GM19238 (cell line): ENCODE data around the gene EHF.
A peak's percentile ranks its signal among the peaks of the same experiment; 100 is the strongest.
"Not testable (repeated sequence)": the region's sequence is repeated elsewhere in the genome, so short reads cannot be mapped to it uniquely, and the experiment has no call there.

Source experiments
- DNase-seq: peaks from one replicate; pipeline ENCODE4 v3.0.0; 2011; ENCODE audit warnings: low spot score; ENCODE audit not compliant: insufficient read length

EHF gene

DNA sequence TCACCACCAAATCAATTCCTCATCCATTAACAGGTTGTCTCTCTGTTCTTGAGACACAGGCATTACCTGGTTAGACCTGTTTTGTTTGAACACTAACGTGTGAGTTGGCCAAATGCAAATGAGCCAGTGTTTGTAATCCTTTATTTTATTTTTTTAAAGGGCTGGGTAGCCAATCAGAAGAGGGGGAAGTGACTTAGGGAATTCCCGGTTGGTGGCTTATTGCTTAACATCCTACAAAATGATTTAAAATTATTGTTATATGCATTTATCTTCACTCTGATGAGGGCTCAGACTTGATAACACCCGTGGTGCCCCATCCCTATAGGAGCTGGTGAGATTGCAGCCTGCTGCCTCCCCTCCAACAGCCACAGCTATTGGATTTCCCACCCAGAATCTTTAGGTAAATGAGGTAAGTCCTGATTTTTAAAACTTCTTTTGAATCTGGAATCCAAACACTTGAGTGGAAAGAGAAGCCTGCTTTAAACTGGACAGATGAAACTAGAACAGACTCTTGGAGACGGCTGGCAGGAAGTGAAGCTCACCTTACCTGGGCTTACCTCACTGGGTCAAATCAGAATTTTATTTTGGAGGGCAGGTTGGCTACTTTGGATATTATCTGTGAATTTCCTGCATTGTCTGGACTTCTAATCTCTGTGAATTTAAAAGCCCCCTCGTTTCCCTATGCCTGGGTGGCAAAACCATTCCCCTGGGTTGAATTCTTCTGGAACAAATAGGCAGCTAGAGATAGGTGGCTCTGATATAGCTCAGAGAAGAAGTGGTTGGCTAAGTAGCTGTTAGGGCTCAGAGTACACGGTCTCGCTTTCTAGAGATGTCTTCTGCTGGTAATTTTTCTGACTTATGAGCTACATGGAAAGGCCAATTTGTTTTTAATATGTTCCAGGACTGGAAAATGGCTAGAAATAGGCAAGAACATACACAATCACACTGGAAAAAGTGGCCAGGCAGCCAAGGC, at the start of gene EHF:
TSS of gene EHF (plus strand) at position 274 of the 973 bp plus-strand sequence. CDS start 21,538 bp downstream, outside the sequence.
- DNase-seq: no peak

DNA sequence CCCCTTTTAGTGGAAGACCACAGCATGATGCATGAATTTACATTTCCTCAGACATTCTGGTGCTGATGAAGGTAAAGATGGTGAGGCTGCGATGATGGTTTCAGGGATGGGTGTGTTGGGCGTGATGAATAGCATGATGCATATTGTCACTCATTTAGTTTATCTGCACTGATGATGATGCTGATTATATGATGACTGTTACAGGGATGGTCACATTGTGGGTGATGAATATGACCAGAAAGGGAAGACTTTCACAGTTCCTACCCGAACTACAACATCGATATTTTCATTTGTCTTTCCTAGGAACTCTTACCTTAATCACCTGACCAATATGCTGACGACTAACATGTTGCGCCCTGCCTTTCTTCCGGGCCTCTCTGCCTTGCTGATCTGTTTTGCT, 47.4 kb upstream of the EHF start:
- no peak for DNase-seq

DNA sequence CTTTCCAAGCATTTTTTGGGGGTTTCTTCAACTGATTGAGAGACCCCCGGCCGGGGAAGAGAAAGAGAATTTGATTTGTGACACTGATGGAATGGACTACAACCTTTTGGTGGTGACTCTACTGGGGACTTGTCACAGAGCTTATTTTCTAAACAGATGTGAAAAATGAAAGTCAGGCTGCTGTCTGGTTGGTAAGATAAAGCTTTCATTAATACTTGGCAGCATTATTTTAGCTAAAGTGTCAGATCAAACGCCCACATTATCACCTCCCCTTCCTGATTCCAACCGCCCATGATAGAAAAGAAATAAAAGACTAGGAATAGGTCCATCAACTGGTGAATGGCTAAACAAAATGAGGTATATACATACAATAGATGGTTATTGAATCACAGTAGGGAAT, 45.6 kb upstream of the EHF start:
- no peak for DNase-seq

DNA sequence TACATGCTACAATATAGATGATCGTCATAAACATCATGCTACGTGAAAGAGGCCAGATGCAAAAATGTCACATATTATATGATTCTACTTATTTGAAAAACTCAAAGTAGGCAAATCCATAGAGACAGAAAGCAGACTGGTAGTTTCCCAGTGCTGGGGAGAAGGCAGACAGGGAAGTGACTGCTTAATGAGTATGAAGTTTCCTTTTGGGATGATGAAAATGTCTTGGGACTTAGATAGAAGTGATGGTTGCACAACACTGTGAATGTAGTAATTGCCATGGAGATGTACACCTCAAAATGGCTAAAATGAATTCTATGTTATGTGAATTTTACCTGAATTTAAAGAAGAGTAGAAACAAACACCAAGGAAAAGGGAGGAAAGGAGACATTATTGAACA, 45.2 kb upstream of the EHF start:
- DNase-seq: no peak

DNA sequence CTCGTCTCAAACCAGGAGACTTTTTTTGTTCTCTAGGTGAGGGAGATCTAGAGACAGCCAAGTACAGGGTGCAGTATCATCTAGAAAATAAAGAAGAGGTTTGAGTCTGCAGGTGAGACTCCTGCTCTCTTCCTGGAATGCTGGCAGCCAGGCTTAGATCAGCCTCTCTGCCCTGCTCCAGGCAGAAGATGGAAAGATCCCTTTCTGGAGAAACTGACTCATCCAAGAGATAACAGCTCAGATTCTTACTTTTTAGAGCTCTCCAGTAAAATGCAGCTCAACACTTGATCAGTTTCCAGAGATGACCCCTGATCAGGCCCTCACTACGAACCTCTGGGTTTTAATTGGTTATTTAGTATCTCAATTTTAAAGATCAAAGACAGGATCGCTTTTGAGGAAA, 44.6 kb upstream of the EHF start:
- DNase-seq: no peak

DNA sequence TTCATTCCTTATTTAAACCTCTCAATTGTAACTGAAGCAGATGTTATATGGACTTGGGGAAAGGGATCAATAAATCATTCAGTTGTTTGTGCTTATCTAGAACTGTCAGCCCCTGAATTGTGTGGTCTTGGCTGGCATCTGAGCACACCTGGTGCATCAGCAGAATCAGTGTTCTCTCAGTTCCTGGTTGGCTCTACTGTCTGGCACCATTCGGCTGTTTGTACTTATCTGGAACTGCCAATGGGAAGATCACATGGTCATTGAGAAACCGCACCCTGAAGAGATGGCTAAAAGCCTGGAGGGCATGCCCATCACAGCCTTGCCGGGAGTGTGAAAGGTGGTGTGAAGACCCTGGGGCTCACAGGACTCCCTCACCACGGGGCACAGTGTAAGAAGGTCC, 37.1 kb upstream of the EHF start:
- no peak for DNase-seq

DNA sequence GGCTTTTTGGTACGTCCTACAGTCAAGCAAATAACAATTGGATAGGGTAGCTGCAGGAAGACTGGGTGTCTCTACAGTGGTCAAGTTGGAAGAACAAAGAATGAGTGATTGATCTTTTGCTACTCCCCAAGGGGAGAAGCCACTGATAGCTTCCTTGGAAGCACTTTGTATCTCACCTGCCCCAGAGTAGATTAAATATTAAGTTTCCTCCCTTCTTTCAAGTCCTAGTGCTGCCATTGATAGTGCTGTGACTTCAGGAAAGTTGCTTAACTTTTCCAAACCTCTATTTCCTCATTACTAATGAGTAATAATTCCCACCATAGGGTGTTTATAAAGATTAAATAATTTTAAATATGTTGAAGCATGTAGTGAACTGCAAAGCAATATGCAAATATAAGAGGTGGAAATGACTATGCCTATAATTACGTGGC, 35.6 kb upstream of the EHF start:
- DNase-seq: no peak

DNA sequence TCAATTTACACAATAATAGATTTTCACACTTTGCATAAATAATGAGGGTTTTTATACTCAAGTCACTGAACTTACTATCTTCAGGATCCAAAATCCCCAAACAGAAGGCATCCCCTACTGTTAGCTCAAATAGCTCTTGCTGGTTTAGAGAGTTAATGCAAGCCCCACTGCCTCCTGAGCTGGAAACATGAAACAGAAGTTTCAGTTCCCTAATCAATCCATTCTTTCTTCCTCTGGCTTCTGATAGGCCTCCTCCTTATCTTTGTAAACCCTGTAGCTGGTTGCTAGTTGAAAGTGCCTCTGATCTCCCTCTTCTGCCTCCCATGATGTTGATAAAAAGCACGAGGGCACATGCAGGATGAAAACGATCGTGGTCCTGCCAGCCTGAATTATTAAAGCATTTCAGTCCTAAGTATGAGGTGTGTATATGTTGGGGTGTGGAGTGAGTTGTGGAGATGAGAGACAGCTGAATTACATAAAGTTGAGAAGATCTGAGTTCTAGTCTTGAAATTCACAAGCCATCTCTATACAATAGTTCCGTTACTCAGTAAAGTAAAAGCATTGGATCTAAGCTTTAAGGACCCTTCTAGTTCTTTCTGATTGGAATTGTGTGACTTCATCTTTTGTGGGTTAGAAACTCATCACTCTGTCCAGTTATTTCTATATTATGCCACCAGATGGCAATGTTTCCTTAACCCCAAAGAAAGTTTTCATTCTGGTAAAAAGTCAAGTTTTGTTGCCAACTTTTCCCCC, 35.0 kb upstream of the EHF start:
- peak; percentile 23 for DNase-seq

DNA sequence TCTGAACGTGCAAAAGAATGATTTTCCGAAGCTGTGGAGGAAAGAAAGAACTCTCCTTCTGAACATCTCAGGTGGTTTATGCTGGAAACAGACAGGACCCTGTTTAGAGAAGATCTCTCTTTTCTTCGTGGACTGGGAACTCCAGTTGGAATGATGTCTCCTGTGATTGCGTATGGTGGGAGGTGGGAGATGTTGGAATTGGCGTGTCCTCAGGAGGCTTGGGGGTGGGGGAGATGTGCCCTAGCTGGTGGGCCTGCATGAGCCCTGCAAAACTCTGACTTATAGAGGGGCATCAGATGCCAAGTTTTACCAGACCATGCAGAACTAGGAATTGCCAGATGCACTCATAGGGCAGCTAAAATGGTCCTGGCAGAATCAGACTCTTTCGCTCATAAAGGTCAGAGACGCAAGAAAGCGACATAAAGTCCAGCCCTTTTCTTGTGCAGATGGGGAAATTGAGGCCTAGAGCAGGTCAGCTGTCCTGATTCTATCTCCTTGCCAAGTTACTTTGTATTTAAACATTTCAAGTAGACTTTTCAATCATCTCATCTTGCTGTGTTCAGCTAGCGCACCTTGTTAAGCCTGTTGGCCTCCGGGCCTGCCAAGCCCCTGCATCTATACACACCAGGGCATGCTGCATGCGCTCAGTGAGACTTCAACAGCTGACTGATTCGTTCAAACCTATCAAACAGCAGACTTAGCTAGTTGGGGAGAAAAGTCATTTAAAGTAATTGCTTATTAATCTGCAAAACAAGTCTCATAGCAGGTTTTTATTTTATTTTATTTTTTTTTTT, 34.2 kb upstream of the EHF start:
- DNase-seq: no peak

DNA sequence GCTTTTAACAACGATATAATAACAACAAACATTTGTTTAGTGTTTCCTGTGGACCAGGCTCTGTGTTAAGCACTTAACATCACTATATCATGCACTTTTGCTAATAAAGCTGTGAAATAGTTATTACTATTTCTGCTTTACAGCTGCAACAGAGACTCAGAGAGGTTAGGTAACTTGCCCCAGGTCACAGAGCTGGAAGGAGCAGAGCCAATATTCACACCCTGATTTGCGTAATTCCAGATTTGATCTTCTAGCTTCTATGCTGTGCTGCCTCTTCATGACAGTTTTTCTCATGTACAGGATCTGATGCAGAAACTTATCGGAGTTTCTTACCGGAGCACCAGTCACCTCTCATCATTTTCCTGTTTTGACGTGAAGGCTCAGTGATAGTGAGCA, 33.6 kb upstream of the EHF start:
- DNase-seq: no peak

DNA sequence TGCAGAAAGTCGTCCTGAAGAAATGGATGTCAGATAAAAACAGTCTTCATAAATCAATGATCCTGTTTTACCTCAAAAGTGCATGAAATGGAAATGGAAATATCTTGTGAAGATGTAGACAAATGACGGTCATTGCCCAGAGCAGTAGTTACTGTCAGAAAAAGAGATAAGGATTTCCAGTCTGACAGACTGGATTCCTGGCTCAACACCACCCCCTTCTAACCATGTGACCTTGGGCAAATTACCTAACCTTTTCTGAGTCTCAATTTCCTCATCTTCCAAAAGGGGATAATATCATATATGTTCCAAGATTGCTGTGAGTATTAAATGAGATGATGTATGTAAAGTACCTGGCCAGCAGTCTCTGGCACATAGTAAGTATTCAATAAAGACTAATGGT, 32.9 kb upstream of the EHF start:
- DNase-seq: no peak

DNA sequence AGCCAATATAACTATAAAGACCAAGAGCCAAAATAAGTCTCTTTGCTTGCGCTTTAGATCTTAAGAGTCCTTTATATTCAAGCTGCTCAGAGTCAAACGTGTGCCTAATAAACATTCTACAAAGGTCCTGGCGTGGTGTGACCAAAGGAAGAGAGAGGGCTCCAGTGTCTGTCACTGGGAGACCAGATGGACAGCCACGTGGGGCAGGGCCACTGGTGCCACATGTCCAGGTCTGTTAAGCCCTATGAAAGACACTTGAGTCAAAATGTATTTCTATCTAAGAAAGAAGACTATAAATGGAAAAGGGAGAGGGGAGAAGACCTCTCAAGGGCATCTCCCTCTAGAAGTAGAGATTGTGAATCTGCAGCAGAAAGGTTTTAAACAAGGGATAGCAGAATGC, 32.2 kb upstream of the EHF start:
- no peak for DNase-seq

DNA sequence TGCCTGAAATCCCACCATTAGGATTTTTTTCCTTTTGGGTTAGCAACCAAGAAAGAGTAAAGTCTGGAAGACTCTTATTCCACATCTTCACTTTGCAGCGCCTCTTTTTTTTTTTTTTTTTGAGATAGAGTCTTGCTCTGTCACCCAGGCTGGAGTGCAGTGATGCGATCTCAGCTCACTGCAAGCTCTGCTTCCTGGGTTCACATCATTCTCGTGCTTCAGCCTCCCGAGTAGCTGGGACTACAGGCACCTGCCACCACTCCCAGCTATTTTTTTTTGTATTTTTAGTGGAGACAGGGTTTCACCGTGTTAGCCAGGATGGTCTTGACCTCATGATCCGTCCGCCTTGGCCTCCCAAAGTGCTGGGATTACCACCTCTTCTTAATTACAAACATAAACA, 31.7 kb upstream of the EHF start:
- not testable (repeated sequence) for DNase-seq

DNA sequence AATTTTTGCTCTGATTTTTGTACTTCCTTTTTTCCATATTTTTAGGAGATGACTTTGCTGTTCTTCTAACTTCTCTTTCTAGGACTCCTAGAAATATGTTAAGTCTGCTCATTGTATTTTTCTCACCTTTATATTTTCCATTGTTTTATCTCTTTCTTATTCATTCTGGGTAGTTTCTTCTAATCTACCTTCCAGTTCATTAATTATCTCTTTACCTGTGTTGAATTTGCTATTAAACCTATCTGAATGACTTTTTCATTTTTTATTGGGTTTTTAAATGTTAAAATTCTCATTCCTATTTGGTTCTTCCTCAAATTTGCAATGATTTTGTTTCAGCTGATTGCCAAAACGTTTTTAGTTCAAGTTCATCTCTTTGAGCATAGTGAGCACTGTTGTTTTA, 27.8 kb upstream of the EHF start:
- DNase-seq: no peak

DNA sequence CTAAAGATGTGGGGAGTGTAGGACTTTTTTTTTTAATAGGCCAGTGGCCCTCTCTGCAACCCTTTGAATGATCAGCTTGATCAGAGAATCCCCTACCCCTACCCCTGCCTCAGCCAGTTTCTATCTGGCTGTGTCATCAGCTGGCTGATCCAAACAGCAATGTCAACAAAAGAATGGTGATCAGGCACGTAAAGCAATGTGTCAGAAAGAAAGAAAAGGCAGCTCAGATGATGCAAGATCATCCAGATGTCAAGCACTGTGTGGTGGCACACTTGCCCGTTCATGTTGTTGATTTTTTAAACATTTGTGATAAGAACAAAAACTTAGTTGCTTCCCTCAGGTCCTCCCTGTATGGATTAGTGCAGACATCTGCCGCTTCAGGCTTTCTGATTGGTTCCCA, 26.3 kb upstream of the EHF start:
- DNase-seq: no peak

DNA sequence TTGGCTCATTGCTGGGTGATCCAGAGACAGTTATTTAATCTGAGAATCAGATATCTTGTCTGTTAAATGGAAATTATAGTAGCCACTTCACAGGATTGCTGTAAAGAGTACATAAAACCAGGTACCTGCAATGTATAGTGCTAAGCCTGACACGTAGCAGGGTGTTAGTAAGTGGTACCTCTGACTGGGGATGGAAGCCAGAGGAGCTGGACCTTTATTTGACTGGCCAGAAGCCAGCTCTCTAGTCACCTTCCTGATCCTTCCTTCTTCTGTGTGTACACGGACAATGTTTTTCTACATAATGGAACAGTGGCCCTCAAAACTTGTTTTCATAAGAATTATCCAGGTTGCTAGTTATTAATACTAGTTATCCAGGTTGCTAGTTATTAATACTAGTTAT, 25.5 kb upstream of the EHF start:
- DNase-seq: no peak

DNA sequence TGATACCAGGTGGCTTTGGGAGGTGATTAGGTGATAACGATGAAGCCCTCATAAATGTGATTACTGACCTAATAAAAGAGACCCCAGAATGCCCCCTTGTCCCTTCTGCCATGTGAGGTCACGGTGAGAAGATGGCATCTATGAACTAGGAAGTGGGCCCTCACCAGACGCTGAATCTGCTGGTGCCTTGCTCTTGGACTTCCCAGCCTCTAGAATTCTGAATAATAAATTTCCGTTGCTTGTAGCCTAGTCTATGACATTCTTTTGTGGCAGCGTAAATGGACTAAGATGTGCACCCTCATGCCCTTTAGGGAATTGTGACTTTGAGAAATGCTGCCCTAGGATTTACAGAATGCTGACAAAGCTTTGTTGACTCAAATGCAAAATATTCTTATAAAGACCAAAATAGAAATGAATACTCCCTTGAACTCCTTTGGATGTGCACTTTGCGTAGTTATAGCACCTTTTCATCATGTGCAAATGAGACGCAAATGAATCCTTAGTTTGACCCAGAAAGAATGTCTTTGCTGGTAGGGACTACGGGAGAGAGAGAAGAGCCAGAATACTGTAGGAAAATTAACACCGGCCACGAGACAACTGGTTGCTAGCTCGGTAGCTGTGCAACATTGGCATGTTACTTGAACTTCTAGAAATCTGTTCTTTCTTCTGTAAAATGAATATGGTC, 24.8 kb upstream of the EHF start:
- no peak for DNase-seq

DNA sequence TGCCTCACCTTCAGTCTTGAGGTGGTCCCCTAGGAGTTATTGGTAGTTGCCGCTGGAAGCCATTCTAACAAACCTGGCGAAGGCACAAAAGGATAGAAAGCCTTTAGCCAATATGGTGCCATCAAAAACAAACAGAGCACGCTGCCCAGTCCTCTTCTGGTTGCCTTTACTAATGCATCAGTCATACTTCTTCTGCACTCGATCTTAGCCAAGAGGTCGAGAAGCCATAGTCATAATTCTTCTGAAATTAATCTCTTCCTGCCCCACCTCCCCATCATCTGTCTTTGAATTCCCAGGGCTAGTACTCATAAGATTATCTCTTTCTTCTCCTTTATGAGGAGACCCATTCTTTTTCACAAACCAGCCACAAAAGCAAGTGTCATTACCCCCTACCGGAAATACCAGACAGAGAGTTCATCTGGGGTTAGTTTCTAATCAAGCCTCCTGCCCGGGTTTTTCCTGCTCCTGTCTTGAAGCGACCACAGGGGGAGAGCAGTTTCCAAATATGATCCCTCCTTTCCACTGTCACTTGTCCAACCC, 21.4 kb upstream of the EHF start:
- no peak for DNase-seq

DNA sequence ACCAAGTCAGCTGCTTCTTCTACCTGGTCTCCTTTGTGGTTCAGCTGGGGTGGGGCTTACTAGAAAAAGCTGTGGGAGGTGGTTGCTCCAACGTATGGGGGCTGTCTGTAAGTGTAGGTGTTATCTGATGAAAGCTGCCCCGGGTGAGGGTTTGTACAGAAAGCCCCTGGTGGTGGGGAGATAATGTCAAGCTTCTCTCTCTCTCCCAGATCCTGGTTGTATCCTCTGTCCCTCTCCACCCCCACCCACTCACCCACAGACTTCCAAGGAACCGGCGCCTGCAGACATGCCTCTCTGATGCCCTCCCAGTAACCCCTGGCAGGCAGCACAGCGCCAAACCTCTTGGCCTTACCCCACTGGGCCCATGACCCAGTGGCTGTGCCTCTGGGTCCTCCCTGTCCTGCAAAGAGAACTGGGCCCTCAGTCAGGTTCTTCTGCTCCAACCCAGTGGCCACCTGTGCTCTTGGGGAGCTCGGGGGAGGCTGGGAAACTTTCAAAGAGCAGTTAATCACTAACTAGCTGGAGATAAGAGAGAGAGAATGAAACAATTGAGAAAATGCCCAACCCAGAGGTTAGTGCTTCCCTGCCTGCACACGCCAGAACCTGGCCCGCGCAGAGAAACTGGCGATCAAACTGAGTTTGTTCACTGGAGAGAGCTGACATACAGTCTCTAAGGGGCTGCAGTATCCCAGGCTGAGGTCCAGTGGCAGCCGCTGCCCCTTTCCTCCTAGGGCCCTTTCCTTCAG, 20.4 kb upstream of the EHF start:
- no peak for DNase-seq

DNA sequence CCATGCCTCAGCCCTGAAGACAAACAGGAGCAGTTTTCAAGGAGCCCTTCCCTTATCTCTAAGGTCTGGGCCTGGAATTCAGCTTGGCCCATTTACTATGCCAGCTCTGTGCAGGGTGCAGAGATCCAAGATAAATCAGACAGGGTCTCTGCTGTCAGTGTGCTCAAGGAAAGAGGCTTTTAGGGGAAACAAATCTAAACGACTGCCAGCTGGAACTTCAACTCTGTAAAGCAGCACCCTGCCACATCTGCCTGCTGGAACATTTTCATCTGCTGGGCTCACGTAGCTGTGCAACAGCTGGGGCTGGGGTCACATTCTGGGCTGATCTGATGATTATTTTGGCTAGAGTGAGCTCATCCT, 19.8 kb upstream of the EHF start:
- DNase-seq: no peak
